Measurements from ENCODE around the gene INPP5J. TPM values are rescaled to one million over a fixed set of nuclear protein-coding genes. Genes with fewer than 3 reads are reported as not detected.

The INPP5J gene
- total RNA-seq, 1 experiment from 2014 or later, result 3.1 TPM

GRCh38 chr22:31177420-31178162, 54.8 kb downstream of the INPP5J start:
- Histone ChIP-seq H3K36me3 (ENCODE audit: low read depth, low read length) (no peaks in the 10 kb centered on the region), H3K4me1 (ENCODE audit: insufficient read depth, low read length) (peaks cover 32% of the 10 kb centered on the region), H3K4me3 (ENCODE audit: low read length) (no peak overlapping the region), H3K9me2 (replicated peaks; ENCODE audit: low read length) (no peaks in the 10 kb centered on the region), H3K79me2 (ENCODE audit: low read length) (0 out of 2 replicates have a peak, but pooled peaks cover 18% of the 10 kb centered on the region), H3K27ac (ENCODE audit: low read length) (no peak overlapping the region), H3K27me3 (ENCODE audit: low read length) (no peaks in the 10 kb centered on the region), H4K20me1 (ENCODE audit: low read length) (peaks cover 3% of the 10 kb centered on the region; the same call in 1 of the 2 replicates), H3K9me3 (ENCODE audit: low read length) (no peaks in the 10 kb centered on the region), H3K9ac (ENCODE audit: low read length) (no peak overlapping the region), H3F3A (ENCODE audit: low read length, unreplicated experiment) (peaks cover 4% of the 10 kb centered on the region), H3K4me2 (ENCODE audit: low read length) (no peak overlapping the region), H2AFZ (ENCODE audit: low read length) (no peak overlapping the region)
- ChIA-PET CTCF (no interaction called here), POLR2A (ENCODE audit: unreplicated experiment) (no interaction called here)
- no TSS peak for BruUV-seq (replicated peaks)
- intact Hi-C loops (cut with micrococcal nuclease), result no loop called here
- TF ChIP-seq EZH2phosphoT487 (IDR thresholded peaks at IDR 0.05; ENCODE audit: borderline replicate concordance, low read length), result no peak
- no peak for TF ChIP-seq EZH2 (IDR thresholded peaks at IDR 0.05; ENCODE audit: low read length, unreplicated experiment)
- no peak for TF ChIP-seq CTCF (conservative IDR thresholded peaks at IDR 0.05; ENCODE audit: low read depth, low read length)
- DNase-seq (peak; percentile 25), ATAC-seq (no peak)

- H3K27ac ChIP-seq (ENCODE audit: low read length), result no peak overlapping the region
- H3K36me3 ChIP-seq (ENCODE audit: low read depth, low read length), result no peaks in the 10 kb centered on the region
- H3K9ac ChIP-seq (ENCODE audit: low read length), result no peak overlapping the region
- CTCF ChIA-PET, result no interaction called here
- no peaks in the 10 kb centered on the region for H3K27me3 ChIP-seq (ENCODE audit: low read length)
- no peak overlapping the region for H3K4me3 ChIP-seq (ENCODE audit: low read length)
- no peak overlapping the region for H2AFZ ChIP-seq (ENCODE audit: low read length)
- 0 out of 2 replicates have a peak, but pooled peaks cover 18% of the 10 kb centered on the region for H3K79me2 ChIP-seq (ENCODE audit: low read length)
- no peaks in the 10 kb centered on the region for H3F3A ChIP-seq (ENCODE audit: low read length, unreplicated experiment)
- H3K4me2 ChIP-seq (ENCODE audit: low read length), result no peak overlapping the region
- H3K4me1 ChIP-seq (ENCODE audit: insufficient read depth, low read length), result peaks cover 19% of the 10 kb centered on the region
- no TSS peak for BruUV-seq (replicated peaks)
- no peak for TF ChIP-seq EZH2 (IDR thresholded peaks at IDR 0.05; ENCODE audit: low read length, unreplicated experiment)
- no peak for TF ChIP-seq EZH2phosphoT487 (IDR thresholded peaks at IDR 0.05; ENCODE audit: borderline replicate concordance, low read length)
- H3K9me2 ChIP-seq (replicated peaks; ENCODE audit: low read length), result no peaks in the 10 kb centered on the region
- peaks cover 3% of the 10 kb centered on the region; the same call in 1 of the 2 replicates for H4K20me1 ChIP-seq (ENCODE audit: low read length)
- no peaks in the 10 kb centered on the region for H3K9me3 ChIP-seq (ENCODE audit: low read length)
- peak; percentile 34 for ATAC-seq
- intact Hi-C loops (cut with micrococcal nuclease), result no loop called here
- POLR2A ChIA-PET (ENCODE audit: unreplicated experiment), result no interaction called here
- no peak for DNase-seq
Measured at GRCh38 chr22:31178859-31179258, 56.1 kb downstream of the INPP5J start.

GRCh38 chr22:31179345-31179744, 56.6 kb downstream of the INPP5J start:
- H3K36me3 ChIP-seq (ENCODE audit: low read depth, low read length), result no peaks in the 10 kb centered on the region
- H3F3A ChIP-seq (ENCODE audit: low read length, unreplicated experiment), result no peaks in the 10 kb centered on the region
- POLR2A ChIA-PET (ENCODE audit: unreplicated experiment), result no interaction called here
- no peaks in the 10 kb centered on the region for H3K9me3 ChIP-seq (ENCODE audit: low read length)
- peak; percentile 99 for ATAC-seq
- peak overlapping the region; percentile 75 for H3K27ac ChIP-seq (ENCODE audit: low read length)
- H3K9me2 ChIP-seq (replicated peaks; ENCODE audit: low read length), result no peaks in the 10 kb centered on the region
- intact Hi-C loops (cut with micrococcal nuclease), result no loop called here
- peaks cover 16% of the 10 kb centered on the region for H3K4me1 ChIP-seq (ENCODE audit: insufficient read depth, low read length)
- no peaks in the 10 kb centered on the region for H3K27me3 ChIP-seq (ENCODE audit: low read length)
- no TSS peak for BruUV-seq (replicated peaks)
- H2AFZ ChIP-seq (ENCODE audit: low read length), result no peak overlapping the region
- no peak for TF ChIP-seq EZH2phosphoT487 (IDR thresholded peaks at IDR 0.05; ENCODE audit: borderline replicate concordance, low read length)
- TF ChIP-seq EZH2 (IDR thresholded peaks at IDR 0.05; ENCODE audit: low read length, unreplicated experiment), result no peak
- TF ChIP-seq CTCF (conservative IDR thresholded peaks at IDR 0.05; ENCODE audit: low read depth, low read length), result no peak
- peaks cover 3% of the 10 kb centered on the region; the same call in 1 of the 2 replicates for H4K20me1 ChIP-seq (ENCODE audit: low read length)
- DNase-seq, result peak; percentile 92
- H3K4me3 ChIP-seq (ENCODE audit: low read length), result no peak overlapping the region
- CTCF ChIA-PET, result no interaction called here
- H3K9ac ChIP-seq (ENCODE audit: low read length), result no peak overlapping the region
- peak overlapping the region; percentile 67 for H3K4me2 ChIP-seq (ENCODE audit: low read length)
- H3K79me2 ChIP-seq (ENCODE audit: low read length), result 0 out of 2 replicates have a peak, but pooled peaks cover 18% of the 10 kb centered on the region

All from PC-3 (cell line).